Tibial artery (tissue), 4 donors: Measurements from ENCODE around the gene AHDC1.
A peak's percentile ranks its signal among the peaks of the same experiment; 100 is the strongest.

Experiments used
- DNase-seq, 2 donors: peaks; one replicate each; pipeline ENCODE4 v3.0.0-alpha.2; 2019
- H3K27ac ChIP-seq, 2 donors: fragments of 200-600 bp; sonication (generic) in 1 of 2; 1 replicate in 1 of 2; 2 replicates in 1 of 2; pipeline ENCODE4 v1.5.1; 2018 to 2019; ENCODE audit warnings: mild to moderate bottlenecking in 1 of 2
- H3K27me3 ChIP-seq, 2 donors: fragments of 200-600 bp; sonication (generic) in 1 of 2; one replicate each; pipeline versions ENCODE4 v1.5.1 to v1.6.0; 2016 to 2019
- H3K36me3 ChIP-seq, 3 donors: fragments of 200-600 bp; sonication (generic) in 2 of 3; one replicate each; pipeline ENCODE4 v1.5.1; 2016 to 2019; ENCODE audit warnings: mild to moderate bottlenecking in 2 of 3
- H3K4me1 ChIP-seq, 4 donors: fragments of 200-600 bp; sonication (generic) in 2 of 4; 1 replicate in 3 of 4; 2 replicates in 1 of 4; pipeline ENCODE4 v1.5.1; 2016 to 2019
- H3K4me3 ChIP-seq, 2 donors: fragments of 200-600 bp; sonication (generic) in 1 of 2; 1 replicate in 1 of 2; 2 replicates in 1 of 2; pipeline ENCODE4 v1.5.1; 2018 to 2019; ENCODE audit warnings: mild to moderate bottlenecking in 2 of 2
- H3K9me3 ChIP-seq, 3 donors: fragments of 200-600 bp; sonication (generic) in 1 of 3; one replicate each; pipeline ENCODE4 v1.5.1; 2016 to 2019
- CTCF ChIP-seq, 2 experiments: fragments of 200-600 bp in 1 of 2; fragments of 450-650 bp in 1 of 2; IDR thresholded peaks; one replicate each; pipeline ENCODE4 v1.5.1; 2017 to 2019; ENCODE audit warnings: antibody characterized with exemption in 2 of 2, mild to moderate bottlenecking in 1 of 2, moderate library complexity in 1 of 2
- intact Hi-C: fragments of 100-400 bp; cut with DNase I; formaldehyde crosslinking; loops from one replicate; pipeline ENCODE4 v1.15.0; 2023; ENCODE audit warnings: low total_unique reads

AHDC1 gene

DNA sequence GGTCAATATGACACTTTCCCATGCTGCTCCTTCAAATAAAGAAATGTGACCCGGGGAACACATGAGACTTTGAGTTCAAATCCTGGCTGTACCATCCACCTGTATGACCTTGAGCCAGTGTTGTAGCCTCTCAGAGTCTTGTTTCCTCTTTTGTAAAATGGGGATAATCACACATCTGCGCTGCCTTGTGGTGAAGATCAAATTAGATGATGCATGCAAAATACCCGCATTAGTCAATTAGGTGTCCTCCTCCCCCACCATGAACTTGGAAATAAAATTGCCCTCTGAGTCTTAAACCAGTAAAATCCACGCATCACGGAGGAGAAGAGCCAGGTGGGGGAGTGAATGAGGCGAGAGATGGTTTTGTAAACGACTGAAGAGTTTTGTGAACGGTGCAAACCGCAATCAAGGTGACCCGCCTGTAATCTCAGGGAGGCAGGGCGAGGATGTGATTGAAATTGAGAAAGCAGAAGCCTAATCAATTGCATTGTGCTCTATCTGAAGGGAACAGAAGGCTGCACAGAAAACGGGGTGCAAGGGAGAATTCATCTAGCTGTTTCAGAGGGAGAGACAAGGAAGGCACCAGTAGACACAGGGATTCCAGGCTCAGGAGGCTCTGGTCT lies 5.8 kb upstream of the AHDC1 start:
- no peaks in the 10 kb centered on the region for H3K36me3 ChIP-seq
- H3K27me3 ChIP-seq: peaks cover 0 to 24% of the 10 kb centered on the region in 2 donors
- intact Hi-C loops: loop anchor here (2.0 to 10.0 kb wide), 2 partner anchors 55 to 305 kb away; no protein-coding TSS in a partner anchor
- no peak overlapping the region for H3K27ac ChIP-seq
- H3K9me3 ChIP-seq: no peaks in the 10 kb centered on the region
- no peak for TF ChIP-seq CTCF (IDR thresholded peaks at IDR 0.05)
- no peak for DNase-seq
- no peak overlapping the region for H3K4me3 ChIP-seq
- peaks cover 0 to 10% (median 2%) of the 10 kb centered on the region in 4 donors for H3K4me1 ChIP-seq

DNA sequence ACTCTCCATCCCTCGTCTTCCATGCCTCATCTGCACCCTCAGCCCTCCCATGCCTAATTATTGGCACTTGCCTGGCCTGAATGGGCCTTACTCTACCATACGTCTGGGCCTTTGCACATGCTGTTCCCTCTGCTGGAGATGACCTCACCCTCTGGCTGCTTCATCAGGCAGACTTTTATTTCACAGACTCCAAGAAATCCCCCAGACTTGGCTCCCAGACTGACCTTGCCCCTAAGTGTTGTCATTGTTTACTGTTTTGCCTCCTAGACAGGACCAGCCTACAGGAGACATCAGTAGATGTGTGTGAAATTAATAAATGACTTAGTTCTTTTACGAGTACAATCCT lies 5.2 kb upstream of the AHDC1 start:
- Histone ChIP-seq H3K27ac (no peak overlapping the region), H3K4me3 (no peak overlapping the region)

GRCh38 chr1:27607239-27607804 lies 3.4 kb upstream of the AHDC1 start:
- Histone ChIP-seq H3K27ac (no peak overlapping the region), H3K4me3 (no peak overlapping the region), H3K4me1 (peaks cover 0 to 9% (median 6%) of the 10 kb centered on the region in 4 donors), H3K36me3 (no peaks in the 10 kb centered on the region), H3K27me3 (peaks cover 0 to 4% of the 10 kb centered on the region in 2 donors), H3K9me3 (no peaks in the 10 kb centered on the region)
- TF ChIP-seq CTCF (IDR thresholded peaks at IDR 0.05): no peak
- intact Hi-C loops: loop anchor here (10.0 kb wide), 1 partner anchor 303 kb away; no protein-coding TSS in a partner anchor
- no peak for DNase-seq

More for the DNA sequence above, 5.2 kb upstream of the AHDC1 start:
- Histone ChIP-seq H3K36me3 (no peaks in the 10 kb centered on the region), H3K4me1 (peaks cover 0 to 9% (median 5%) of the 10 kb centered on the region in 4 donors), H3K9me3 (no peaks in the 10 kb centered on the region), H3K27me3 (peaks cover 0 to 19% of the 10 kb centered on the region in 2 donors)
- TF ChIP-seq CTCF (IDR thresholded peaks at IDR 0.05): no peak
- no peak for DNase-seq
- intact Hi-C loops: loop anchor here (10.0 kb wide), 1 partner anchor 304 kb away; no protein-coding TSS in a partner anchor

DNA sequence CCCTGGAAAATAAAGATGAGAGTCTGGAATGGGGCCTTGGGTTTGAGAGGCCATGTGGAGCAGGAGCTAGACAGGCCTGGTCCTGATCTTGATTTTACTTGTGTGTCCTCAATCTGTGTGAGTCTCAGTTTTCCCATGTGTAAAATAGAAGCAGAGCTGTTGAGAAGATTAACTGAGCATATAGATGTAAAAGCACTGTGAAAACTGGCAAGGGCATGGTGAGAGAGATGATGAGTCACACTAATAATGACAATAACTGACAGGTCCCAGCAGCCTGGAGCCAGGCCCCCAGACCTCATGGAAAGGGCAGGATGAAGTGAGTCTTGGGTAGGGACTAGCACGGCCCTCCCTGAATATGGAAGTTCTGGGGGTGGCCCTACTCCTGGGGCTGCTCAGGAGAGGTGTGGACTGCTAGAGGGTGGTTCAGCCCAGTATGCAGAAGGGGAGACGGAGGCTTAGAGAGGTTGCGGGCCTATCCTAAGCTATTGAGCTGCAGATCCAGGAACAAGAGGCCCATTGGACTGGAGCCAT lies 2.8 kb upstream of the AHDC1 start:
- TF ChIP-seq CTCF (IDR thresholded peaks at IDR 0.05): no peak

GRCh38 chr1:27605796-27606707 lies 2.1 kb upstream of the AHDC1 start:
- no peaks in the 10 kb centered on the region for H3K36me3 ChIP-seq
- intact Hi-C loops: loop anchor here (2.0 to 10.0 kb wide), 2 partner anchors 203 to 301 kb away; no protein-coding TSS in a partner anchor
- no peaks in the 10 kb centered on the region for H3K9me3 ChIP-seq
- H3K4me1 ChIP-seq: peaks cover 0 to 21% (median 15%) of the 10 kb centered on the region in 4 donors
- no peak overlapping the region for H3K27ac ChIP-seq
- no peak overlapping the region for H3K4me3 ChIP-seq
- no peak for DNase-seq
- peak; percentile 84 to 91 for TF ChIP-seq CTCF (IDR thresholded peaks at IDR 0.05)
- peaks cover 0 to 4% of the 10 kb centered on the region in 2 donors for H3K27me3 ChIP-seq

More for the DNA sequence above, 2.8 kb upstream of the AHDC1 start:
- Histone ChIP-seq H3K27me3 (peaks cover 0 to 4% of the 10 kb centered on the region in 2 donors), H3K27ac (no peak overlapping the region), H3K4me1 (peaks cover 0 to 14% (median 8%) of the 10 kb centered on the region in 4 donors), H3K4me3 (no peak overlapping the region), H3K9me3 (no peaks in the 10 kb centered on the region), H3K36me3 (no peaks in the 10 kb centered on the region)
- intact Hi-C loops: loop anchor here (10.0 kb wide), 1 partner anchor 302 kb away; no protein-coding TSS in a partner anchor
- DNase-seq: no peak
